Nephron progenitor cell (in vitro differentiated cells): Measurements from ENCODE around the gene RSAD1.
A peak's percentile ranks its signal among the peaks of the same experiment; 100 is the strongest.

ENCODE experiments used
- DNase-seq: peaks from one replicate; pipeline ENCODE4 v3.0.0; 2021
- H3K27ac Mint-ChIP-seq: 2 replicates; pipeline ENCODE4 v1.8.0; 2021; ENCODE audit warnings: mild to moderate bottlenecking, moderate library complexity, mixed read lengths
- H3K27me3 Mint-ChIP-seq: 2 replicates; pipeline ENCODE4 v1.8.0; 2021; ENCODE audit warnings: mild to moderate bottlenecking, low read depth, mixed read lengths; ENCODE audit not compliant: poor library complexity
- H3K36me3 Mint-ChIP-seq: 2 replicates; pipeline ENCODE4 v1.8.0; 2021; ENCODE audit warnings: low read depth, mixed read lengths
- H3K4me1 Mint-ChIP-seq: 2 replicates; pipeline ENCODE4 v1.8.0; 2021; ENCODE audit warnings: mixed read lengths
- H3K4me3 Mint-ChIP-seq: 2 replicates; pipeline ENCODE4 v1.8.0; 2021; ENCODE audit warnings: mild to moderate bottlenecking, moderate library complexity, mixed read lengths
- H3K9me3 Mint-ChIP-seq: 2 replicates; pipeline ENCODE4 v1.8.0; 2021; ENCODE audit warnings: mild to moderate bottlenecking, moderate library complexity, mixed read lengths
- CTCF ChIP-seq: fragments of 200-600 bp; sonication (generic); IDR thresholded peaks from 2 replicates; pipeline ENCODE4 v1.5.0; 2021; ENCODE audit warnings: antibody characterized with exemption

RSAD1 gene

DNA sequence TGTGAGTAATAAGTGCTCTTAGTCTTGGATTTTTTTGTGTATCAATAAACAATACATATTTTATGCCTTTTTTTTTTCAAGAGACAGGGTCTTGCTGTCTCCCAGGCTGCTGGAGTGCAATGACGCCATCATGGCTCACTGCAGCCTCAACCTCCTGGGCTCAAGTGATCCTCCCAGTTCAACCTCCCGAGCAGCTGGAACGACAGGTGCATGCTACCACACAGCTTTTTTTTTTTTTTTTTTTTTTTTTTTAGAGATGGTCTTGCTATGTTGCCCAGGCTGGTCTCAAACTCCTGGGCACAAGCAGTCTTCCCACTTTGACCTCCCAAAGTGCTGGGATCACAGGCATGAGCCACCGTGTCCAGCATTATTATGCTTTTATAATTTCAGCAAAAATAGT, 39.7 kb upstream of the RSAD1 start:
- no peak for DNase-seq
- peaks cover 10% of the 10 kb centered on the region for H3K4me1 Mint-ChIP-seq
- no peak overlapping the region for H3K27ac Mint-ChIP-seq
- H3K36me3 Mint-ChIP-seq, result peaks cover 4% of the 10 kb centered on the region
- TF ChIP-seq CTCF, result no peak
- H3K27me3 Mint-ChIP-seq, result no peaks in the 10 kb centered on the region
- H3K4me3 Mint-ChIP-seq, result no peak overlapping the region
- H3K9me3 Mint-ChIP-seq, result no peaks in the 10 kb centered on the region

DNA sequence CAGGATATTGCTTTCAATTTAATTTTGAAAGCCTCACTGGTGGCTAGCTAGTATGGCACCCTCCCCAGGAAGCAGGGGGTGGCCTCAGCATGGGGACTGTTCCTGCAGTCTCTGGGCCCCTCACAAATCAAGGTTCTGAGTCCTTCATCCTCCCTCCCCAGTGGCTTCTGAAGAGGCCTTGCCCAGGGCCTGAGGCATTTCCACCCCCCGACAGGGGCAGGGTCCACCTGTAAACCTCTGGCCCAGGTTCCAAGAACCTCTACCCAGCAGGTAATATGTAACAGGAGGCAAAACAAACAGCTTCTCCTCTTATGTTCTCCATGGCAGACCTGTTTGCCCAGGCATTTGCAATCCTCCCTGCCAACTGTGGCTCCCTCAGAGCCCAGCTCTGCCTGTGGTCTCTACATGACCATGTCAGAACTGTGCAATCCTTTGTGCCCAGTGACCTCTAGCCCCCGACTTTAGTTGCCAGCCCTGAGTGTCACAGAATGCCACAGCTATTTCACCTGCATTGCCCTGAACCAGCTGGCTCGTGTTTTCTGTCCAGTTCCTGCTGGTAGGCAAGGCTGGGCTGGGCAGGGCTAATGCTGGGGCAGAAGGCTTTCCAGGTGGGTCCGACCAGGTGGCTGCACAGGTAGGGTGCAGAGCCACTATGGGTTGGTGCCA, 38.4 kb upstream of the RSAD1 start:
- Mint-ChIP-seq H3K9me3 (no peaks in the 10 kb centered on the region), H3K27me3 (no peaks in the 10 kb centered on the region), H3K4me3 (no peak overlapping the region), H3K27ac (peak overlapping the region; percentile 60), H3K4me1 (peaks cover 20% of the 10 kb centered on the region), H3K36me3 (peaks cover 4% of the 10 kb centered on the region)
- DNase-seq, result no peak
- TF ChIP-seq CTCF, result no peak

- peaks cover 4% of the 10 kb centered on the region for H3K36me3 Mint-ChIP-seq
- H3K4me1 Mint-ChIP-seq, result peaks cover 20% of the 10 kb centered on the region
- peak overlapping the region; percentile 60 for H3K27ac Mint-ChIP-seq
- DNase-seq, result no peak
- no peak for TF ChIP-seq CTCF
- H3K9me3 Mint-ChIP-seq, result no peaks in the 10 kb centered on the region
- H3K4me3 Mint-ChIP-seq, result no peak overlapping the region
- peaks cover under 1% of the 10 kb centered on the region for H3K27me3 Mint-ChIP-seq
Observed at GRCh38 chr17:50440838-50441829, 37.5 kb upstream of the RSAD1 start.

- no peak overlapping the region for H3K27ac Mint-ChIP-seq
- H3K4me3 Mint-ChIP-seq, result no peak overlapping the region
Observed at GRCh38 chr17:50443505-50443974, 35.1 kb upstream of the RSAD1 start.

More at GRCh38 chr17:50443505-50443974, 35.1 kb upstream of the RSAD1 start:
- Mint-ChIP-seq H3K27me3 (peaks cover 6% of the 10 kb centered on the region), H3K4me1 (peaks cover 20% of the 10 kb centered on the region), H3K9me3 (no peaks in the 10 kb centered on the region), H3K36me3 (no peaks in the 10 kb centered on the region)
- no peak for TF ChIP-seq CTCF
- no peak for DNase-seq
